Coronary artery (tissue), 2 donors: ENCODE data around the gene COL18A1.

ENCODE experiments used
- DNase-seq: peaks from one replicate; pipeline ENCODE4 v3.0.0-alpha.2; 2017; ENCODE audit warnings: low spot score
- H3K27ac ChIP-seq, 2 donors: fragments of 200-600 bp; sonication (generic); one replicate each; pipeline ENCODE4 v1.5.1; 2016 to 2019
- H3K4me3 ChIP-seq: fragments of 200-600 bp; sonication (generic); 2 replicates; pipeline ENCODE4 v1.5.1; 2016; ENCODE audit warnings: mild to moderate bottlenecking, moderate library complexity
- CTCF ChIP-seq: fragments of 200-600 bp; sonication (generic); IDR thresholded peaks from one replicate; pipeline ENCODE4 v1.5.1; 2019; ENCODE audit warnings: antibody characterized with exemption

Gene COL18A1

GRCh38 chr21:45562402-45562801 is 157.4 kb downstream of the COL18A1 start:
- peak; percentile 57 for DNase-seq
- no peak for TF ChIP-seq CTCF
- H3K27ac ChIP-seq = no peak overlapping the region
- no peak overlapping the region for H3K4me3 ChIP-seq

GRCh38 chr21:45562965-45563364 is 158.0 kb downstream of the COL18A1 start:
- DNase-seq = peak; percentile 40
- Histone ChIP-seq H3K4me3 (no peak overlapping the region), H3K27ac (no peak overlapping the region)
- TF ChIP-seq CTCF = no peak
